Activated B cell treated with CpG ODN at 0.5 μM for 24 hours (primary cell): Measurements from ENCODE around the gene RPS2. TPM values are rescaled to one million over a fixed set of nuclear protein-coding genes. Genes with fewer than 3 reads are reported as not detected.
"Not testable (repeated sequence)": the region's sequence is repeated elsewhere in the genome, so short reads cannot be mapped to it uniquely, and the experiment has no call there.

ENCODE experiments used
- ATAC-seq: fragments of 200-7000 bp; cut with Tn5 transposase; one replicate; pipeline ENCODE4 v1.10.0; 2021; ENCODE audit warnings: low read depth, mild to moderate bottlenecking, moderate library complexity
- CTCF ChIA-PET: fragments of 350-600 bp; sonication (Branson Sonifier 250); formaldehyde crosslinking; loops from one replicate; lab custom pipeline; 2021; ENCODE audit warnings: antibody characterized with exemption; lab: Charles Lee
- POLR2A ChIA-PET: fragments of 350-600 bp; sonication (Branson Sonifier 250); formaldehyde crosslinking; loops from one replicate; lab custom pipeline; 2021; ENCODE audit warnings: antibody characterized with exemption; lab: Charles Lee
- DNase-seq: peaks from one replicate; pipeline ENCODE4 v3.0.0; 2022
- H3K27ac Mint-ChIP-seq: one replicate; pipeline ENCODE4 v1.8.0; 2020; ENCODE audit warnings: mixed read lengths
- H3K27me3 Mint-ChIP-seq: one replicate; pipeline ENCODE4 v1.8.0; 2021; ENCODE audit warnings: mixed read lengths
- H3K36me3 Mint-ChIP-seq: one replicate; pipeline ENCODE4 v1.8.0; 2021; ENCODE audit warnings: low read depth, mixed read lengths
- H3K4me1 Mint-ChIP-seq: one replicate; pipeline ENCODE4 v1.8.0; 2021; ENCODE audit warnings: mixed read lengths
- H3K4me3 Mint-ChIP-seq: one replicate; pipeline ENCODE4 v1.8.0; 2020; ENCODE audit warnings: mild to moderate bottlenecking, mixed read lengths
- H3K9me3 Mint-ChIP-seq: one replicate; pipeline ENCODE4 v1.8.0; 2020; ENCODE audit warnings: mixed read lengths
- CTCF ChIP-seq: fragments of 200-600 bp; IDR thresholded peaks from one replicate; pipeline ENCODE4 v1.8.0; 2022; ENCODE audit warnings: antibody characterized with exemption, mild to moderate bottlenecking
- intact Hi-C: fragments of 100-400 bp; cut with micrococcal nuclease; formaldehyde crosslinking; loops from one replicate; pipeline ENCODE4 v1.15.1; 2024
- total RNA-seq: library from RNA; stranded (reverse); gene quantifications from 2 replicates; pipeline ENCODE4 v1.2.3, GENCODE V29; 2022

The RPS2 gene
- 5,116 and 5,913 TPM in 2 replicates for total RNA-seq

- H3K4me3 Mint-ChIP-seq = peak within 1 kb of the TSS; percentile 92
- ChIA-PET POLR2A (interaction anchor here (0.6 to 9.7 kb wide), 59 partner anchors 9 to 1927 kb away, joined by 3 to 351 read pairs (median 4); partner anchors contain the start of genes ATP6V0C, CHTF18, CRAMP1 and ECI1), CTCF (interaction anchor here (0.8 to 1.5 kb wide), 3 partner anchors 28 to 176 kb away, joined by 3 read pairs; no protein-coding TSS in a partner anchor)
- no peaks in the 10 kb centered on the region for H3K27me3 Mint-ChIP-seq
- intact Hi-C loops = loop anchor here (1.0 to 10.0 kb wide), 7 partner anchors 8 to 1190 kb away; partner anchors contain the start of genes GFER, MSRB1, RNPS1 and TBL3
- H3K36me3 Mint-ChIP-seq = peaks cover 45% of the 10 kb centered on the region
- no peaks in the 10 kb centered on the region for H3K9me3 Mint-ChIP-seq
- peak; percentile 95 for DNase-seq
- peak within 1 kb of the TSS; percentile 94 for H3K27ac Mint-ChIP-seq
- peaks cover 50% of the 10 kb centered on the region for H3K4me1 Mint-ChIP-seq
- ATAC-seq = peak; percentile 93
- TF ChIP-seq CTCF = no peak
Observed at GRCh38 chr16:1964506-1965395, at the start of gene RPS2. TSS of gene RPS2 (minus strand) at chr16:1964826. CDS start at chr16:1964625, 201 bp downstream.

- no peak for TF ChIP-seq CTCF
- ChIA-PET POLR2A (interaction anchor here (0.6 kb wide), 1 partner anchor 1011 kb away, joined by 3 read pairs; no protein-coding TSS in a partner anchor), CTCF (no interaction called here)
- H3K27ac Mint-ChIP-seq = no peak overlapping the region
- intact Hi-C loops = no loop called here
- DNase-seq (no peak), ATAC-seq (no peak)
- H3K9me3 Mint-ChIP-seq = no peaks in the 10 kb centered on the region
- no peaks in the 10 kb centered on the region for H3K36me3 Mint-ChIP-seq
- H3K4me3 Mint-ChIP-seq = no peak overlapping the region
- peaks cover 13% of the 10 kb centered on the region for H3K4me1 Mint-ChIP-seq
- H3K27me3 Mint-ChIP-seq = peaks cover 3% of the 10 kb centered on the region
Observed at GRCh38 chr16:2013527-2013926, 48.9 kb upstream of the RPS2 start.

- CTCF ChIA-PET = interaction anchor here (0.9 kb wide), 1 partner anchor 129 kb away, joined by 3 read pairs; no protein-coding TSS in a partner anchor
- H3K9me3 Mint-ChIP-seq, ATAC-seq, H3K27me3 Mint-ChIP-seq, H3K27ac Mint-ChIP-seq, H3K36me3 Mint-ChIP-seq, DNase-seq, H3K4me3 Mint-ChIP-seq, intact Hi-C loops: not testable (repeated sequence)
- peaks cover 30% of the 10 kb centered on the region for H3K4me1 Mint-ChIP-seq
- POLR2A ChIA-PET = interaction anchor here (0.5 to 1.4 kb wide), 6 partner anchors 34 to 495 kb away, joined by 3 to 9 read pairs (median 4); partner anchors contain the start of genes RPS2 and TRAF7
Observed at GRCh38 chr16:2011726-2012125, 47.1 kb upstream of the RPS2 start.

- H3K9me3 Mint-ChIP-seq = no peaks in the 10 kb centered on the region
- peak; percentile 83 for DNase-seq
- no peak for TF ChIP-seq CTCF
- H3K4me3 Mint-ChIP-seq = peak within 1 kb of the TSS; percentile 92
- intact Hi-C loops = loop anchor here (1.0 to 5.0 kb wide), 6 partner anchors 13 to 672 kb away; partner anchors contain the start of genes KCTD5, MLST8, NTHL1 and RPS2
- H3K36me3 Mint-ChIP-seq = peaks cover 12% of the 10 kb centered on the region
- H3K27me3 Mint-ChIP-seq = no peaks in the 10 kb centered on the region
- peaks cover 41% of the 10 kb centered on the region for H3K4me1 Mint-ChIP-seq
- peak; percentile 94 for ATAC-seq
- ChIA-PET CTCF (no interaction called here), POLR2A (interaction anchor here (1.5 to 3.5 kb wide), 4 partner anchors 18 to 144 kb away, joined by 6 to 22 read pairs (median 16); partner anchors contain the start of genes RPS2, TBL3 and TRAF7)
- peak within 1 kb of the TSS; percentile 90 for H3K27ac Mint-ChIP-seq
Observed at GRCh38 chr16:2009791-2010510, 45.3 kb upstream of the RPS2 start, which contains the start of gene ZNF598. TSS of gene ZNF598 (minus strand) at chr16:2009821.

- no peaks in the 10 kb centered on the region for H3K9me3 Mint-ChIP-seq
- peak overlapping the region; percentile 84 for H3K4me3 Mint-ChIP-seq
- H3K4me1 Mint-ChIP-seq = peaks cover 42% of the 10 kb centered on the region
- POLR2A ChIA-PET = interaction anchor here (0.6 to 3.5 kb wide), 8 partner anchors 17 to 145 kb away, joined by 3 to 22 read pairs (median 5); partner anchors contain the start of genes GFER, RPS2, TBL3 and TRAF7
- DNase-seq (no peak), ATAC-seq (peak; percentile 40)
- TF ChIP-seq CTCF = no peak
- no peak overlapping the region for H3K27ac Mint-ChIP-seq
- peaks cover 14% of the 10 kb centered on the region for H3K36me3 Mint-ChIP-seq
- intact Hi-C loops = loop anchor here (1.0 to 5.0 kb wide), 6 partner anchors 14 to 673 kb away; partner anchors contain the start of genes KCTD5, MLST8, NTHL1 and RPS2
- no peaks in the 10 kb centered on the region for H3K27me3 Mint-ChIP-seq
- CTCF ChIA-PET = no interaction called here
Observed at GRCh38 chr16:2009164-2009711, 44.6 kb upstream of the RPS2 start.
